ENCODE data around the gene NDFIP1. TPM values are rescaled to one million over a fixed set of nuclear protein-coding genes. Genes with fewer than 3 reads are reported as not detected.
"Not testable (repeated sequence)": the region's sequence is repeated elsewhere in the genome, so short reads cannot be mapped to it uniquely, and the experiment has no call there.

Gene NDFIP1
- total and polyA plus RNA-seq, 12 donors: 26.7 to 313 (median 89.2) TPM

- TF ChIP-seq, protein P1, sequence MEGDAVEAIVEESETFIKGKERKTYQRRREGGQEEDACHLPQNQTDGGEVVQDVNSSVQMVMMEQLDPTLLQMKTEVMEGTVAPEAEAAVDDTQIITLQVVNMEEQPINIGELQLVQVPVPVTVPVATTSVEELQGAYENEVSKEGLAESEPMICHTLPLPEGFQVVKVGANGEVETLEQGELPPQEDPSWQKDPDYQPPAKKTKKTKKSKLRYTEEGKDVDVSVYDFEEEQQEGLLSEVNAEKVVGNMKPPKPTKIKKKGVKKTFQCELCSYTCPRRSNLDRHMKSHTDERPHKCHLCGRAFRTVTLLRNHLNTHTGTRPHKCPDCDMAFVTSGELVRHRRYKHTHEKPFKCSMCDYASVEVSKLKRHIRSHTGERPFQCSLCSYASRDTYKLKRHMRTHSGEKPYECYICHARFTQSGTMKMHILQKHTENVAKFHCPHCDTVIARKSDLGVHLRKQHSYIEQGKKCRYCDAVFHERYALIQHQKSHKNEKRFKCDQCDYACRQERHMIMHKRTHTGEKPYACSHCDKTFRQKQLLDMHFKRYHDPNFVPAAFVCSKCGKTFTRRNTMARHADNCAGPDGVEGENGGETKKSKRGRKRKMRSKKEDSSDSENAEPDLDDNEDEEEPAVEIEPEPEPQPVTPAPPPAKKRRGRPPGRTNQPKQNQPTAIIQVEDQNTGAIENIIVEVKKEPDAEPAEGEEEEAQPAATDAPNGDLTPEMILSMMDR (IDR thresholded peaks at IDR 0.05): no peak
- no peak for TF ChIP-seq POLR2A (IDR thresholded peaks at IDR 0.05)
- Histone ChIP-seq H3K9me3 (replicated peaks in 1 of 3) (no peaks in the 10 kb centered on the region), H3K27ac (peak overlapping the region in 1 of 5 donors; percentile 17), H3K36me3 (replicated peaks in 1 of 2) (no peaks in the 10 kb centered on the region), H3K27me3 (no peaks in the 10 kb centered on the region), H3K4me3 (no peak overlapping the region), H3K4me1 (replicated peaks in 1 of 2) (peaks cover 0 to 9% of the 10 kb centered on the region in 2 donors)
- WGBS, 4 donors: 39 to 56% (median 43%) methylated on average over 9 of the region's 9 CpGs
- DNase-seq: peak in 1 of 7 donors; percentile 24
- intact Hi-C loops (cut with DNase I): no loop called here
Measured at GRCh38 chr5:142184988-142185387, 76.4 kb downstream of the NDFIP1 start.

- H3K4me3 ChIP-seq: no peak overlapping the region
- no peak for DNase-seq
- H3K27ac ChIP-seq: no peak overlapping the region
- H3K9me3 ChIP-seq (replicated peaks in 1 of 3): no peaks in the 10 kb centered on the region
- TF ChIP-seq, protein P1 (IDR thresholded peaks at IDR 0.05): no peak
- no peak for TF ChIP-seq POLR2A (IDR thresholded peaks at IDR 0.05)
- no peaks in the 10 kb centered on the region for H3K36me3 ChIP-seq (replicated peaks in 1 of 2)
- no peaks in the 10 kb centered on the region for H3K27me3 ChIP-seq
- peaks cover 0 to 9% of the 10 kb centered on the region in 2 donors for H3K4me1 ChIP-seq (replicated peaks in 1 of 2)
- intact Hi-C loops (cut with DNase I): no loop called here
Measured at GRCh38 chr5:142186514-142186856, 77.9 kb downstream of the NDFIP1 start.

DNA sequence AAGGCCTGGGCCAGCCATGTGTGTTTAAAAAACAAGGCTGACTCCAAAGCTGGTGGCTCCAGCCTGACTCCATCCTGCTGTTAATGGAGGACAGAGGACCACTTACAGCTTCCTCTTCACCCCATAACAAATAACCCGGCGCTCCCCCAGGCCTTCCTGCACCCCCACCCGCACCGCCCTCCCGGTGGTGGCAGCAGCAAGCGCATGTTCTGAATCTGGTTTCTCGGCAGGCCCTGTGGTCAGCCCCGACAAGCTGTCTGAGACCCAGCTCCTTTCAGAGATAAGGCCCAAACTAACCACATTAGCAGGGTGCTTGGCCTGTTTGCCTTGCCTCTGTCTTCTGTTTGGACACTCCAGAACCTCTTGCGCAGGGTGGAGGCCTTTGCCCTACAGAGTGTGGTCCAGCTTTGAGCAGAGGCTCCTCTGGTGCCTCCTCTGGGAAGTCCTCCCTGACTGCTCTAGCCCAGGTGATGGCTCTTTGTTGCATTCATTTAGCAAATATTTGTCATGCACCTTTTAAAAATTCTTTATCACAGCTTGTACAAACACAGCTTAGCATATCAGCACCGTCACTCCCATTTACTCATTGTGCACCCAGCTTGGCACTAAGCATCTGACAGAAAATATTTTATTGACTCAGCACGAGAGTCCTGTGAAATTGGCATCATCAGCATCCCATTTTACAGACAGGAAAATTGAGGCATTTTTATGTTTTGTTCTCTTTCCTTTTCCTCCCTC lies 78.4 kb downstream of the NDFIP1 start:
- intact Hi-C loops (cut with DNase I): no loop called here
- Histone ChIP-seq H3K4me3 (no peak overlapping the region), H3K4me1 (replicated peaks in 1 of 2) (peaks cover 0 to 9% of the 10 kb centered on the region in 2 donors), H3K36me3 (replicated peaks in 1 of 2) (no peaks in the 10 kb centered on the region), H3K27ac (no peak overlapping the region), H3K27me3 (no peaks in the 10 kb centered on the region), H3K9me3 (replicated peaks in 1 of 3) (no peaks in the 10 kb centered on the region)
- DNase-seq: no peak
- TF ChIP-seq, protein P1 (IDR thresholded peaks at IDR 0.05): no peak
- no peak for TF ChIP-seq POLR2A (IDR thresholded peaks at IDR 0.05)
- 58 to 71% (median 64%) methylated on average over 8 to 11 of the region's 11 CpGs for WGBS, 4 donors

- intact Hi-C loops (cut with DNase I): not testable (repeated sequence)
Measured at GRCh38 chr5:142188691-142189090, 80.1 kb downstream of the NDFIP1 start.

DNA sequence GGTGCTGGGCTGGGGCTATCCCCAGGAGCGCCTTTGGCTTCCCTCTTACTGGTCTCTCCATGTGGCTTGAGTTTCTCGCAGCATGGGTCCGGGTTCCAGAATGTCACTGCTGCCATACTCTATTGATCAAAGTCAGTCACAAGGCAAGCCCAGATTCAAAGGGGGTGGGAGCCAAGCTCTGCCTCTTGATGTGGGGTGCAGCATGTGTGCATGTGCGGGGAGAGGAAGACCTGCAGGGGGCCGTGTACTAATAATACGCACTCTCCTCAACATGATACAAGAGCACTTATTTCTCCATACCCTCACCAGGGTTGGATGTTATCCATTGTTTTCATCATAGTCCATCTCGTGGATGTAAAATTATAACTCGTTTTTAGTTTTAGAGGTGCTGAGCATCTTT lies 81.2 kb downstream of the NDFIP1 start:
- Histone ChIP-seq H3K4me3 (no peak overlapping the region), H3K27ac (no peak overlapping the region), H3K9me3 (replicated peaks in 1 of 3) (no peaks in the 10 kb centered on the region), H3K4me1 (replicated peaks in 1 of 2) (peaks cover 0 to 7% of the 10 kb centered on the region in 2 donors), H3K36me3 (replicated peaks in 1 of 2) (no peaks in the 10 kb centered on the region), H3K27me3 (no peaks in the 10 kb centered on the region)
- DNase-seq: no peak
- TF ChIP-seq, protein P1 (IDR thresholded peaks at IDR 0.05): no peak
- no peak for TF ChIP-seq POLR2A (IDR thresholded peaks at IDR 0.05)
- intact Hi-C loops (cut with DNase I): no loop called here
- 77 to 84% (median 81%) methylated on average over 6 to 8 of the region's 8 CpGs for WGBS, 4 donors

More at GRCh38 chr5:142188691-142189090, 80.1 kb downstream of the NDFIP1 start:
- not testable (repeated sequence) for H3K9me3 ChIP-seq (replicated peaks in 1 of 3); H3K27ac ChIP-seq; H3K27me3 ChIP-seq; H3K36me3 ChIP-seq (replicated peaks in 1 of 2); DNase-seq; H3K4me3 ChIP-seq; H3K4me1 ChIP-seq (replicated peaks in 1 of 2)
- WGBS, 4 donors: 84 to 88% (median 86%) methylated on average over 6 of the region's 6 CpGs

Data from adrenal gland (tissue), 12 donors.